ENCODE data around the gene XPR1.

XPR1 gene

DNA sequence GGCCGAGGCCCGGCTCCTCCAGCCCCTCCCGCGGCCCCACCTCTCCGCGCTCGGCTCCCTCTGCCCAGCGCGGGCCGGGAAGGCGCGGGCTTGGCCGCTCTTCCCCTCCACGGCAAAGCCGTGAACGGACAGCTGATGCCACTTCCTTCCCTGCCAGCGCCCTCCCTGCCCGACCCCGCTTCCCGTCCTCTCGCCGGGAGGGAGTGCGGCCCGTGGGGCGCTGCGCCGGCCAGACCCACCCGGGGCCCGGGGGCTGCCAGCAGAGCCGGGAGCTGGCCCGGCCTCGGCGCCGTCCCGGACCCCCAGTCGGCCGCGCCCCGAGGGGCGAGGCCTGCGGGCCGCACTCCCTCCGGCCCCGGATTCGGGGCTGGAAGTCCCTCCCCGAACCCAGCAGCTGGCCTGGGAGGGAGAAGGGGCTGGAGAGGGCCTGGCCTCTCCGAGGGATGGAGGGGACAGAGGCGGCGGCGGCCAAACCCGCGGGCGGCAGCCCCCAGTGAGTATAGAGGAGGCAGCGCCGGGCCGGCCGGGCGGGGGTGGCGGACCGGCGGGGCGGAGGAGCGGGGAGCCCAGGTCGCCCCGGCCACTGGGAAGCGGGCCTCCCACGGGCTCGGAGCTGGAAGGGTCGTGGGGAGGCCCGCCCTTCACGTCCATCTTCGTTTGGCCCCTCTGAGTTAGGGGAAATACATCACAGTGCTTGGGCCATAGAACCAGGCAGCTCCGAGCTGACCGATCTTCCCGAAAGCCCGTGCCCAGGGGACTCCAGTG is 281.2 kb downstream of the XPR1 start, which contains the start of gene KIAA1614:
Gene KIAA1614 (plus strand): TSS at position 97 of the 765 bp plus-strand sequence. CDS start 347 bp downstream, at position 444.
- TF ChIP-seq POLR2A (IDR thresholded peaks at IDR 0.05; ENCODE audit: extremely low read depth, insufficient read length) (no peak), MYC (IDR thresholded peaks at IDR 0.05; ENCODE audit: low read depth, low read length) (no peak), MAX (IDR thresholded peaks at IDR 0.05; ENCODE audit: low read depth, low read length) (no peak)
- TF ChIP-seq, protein P1, sequence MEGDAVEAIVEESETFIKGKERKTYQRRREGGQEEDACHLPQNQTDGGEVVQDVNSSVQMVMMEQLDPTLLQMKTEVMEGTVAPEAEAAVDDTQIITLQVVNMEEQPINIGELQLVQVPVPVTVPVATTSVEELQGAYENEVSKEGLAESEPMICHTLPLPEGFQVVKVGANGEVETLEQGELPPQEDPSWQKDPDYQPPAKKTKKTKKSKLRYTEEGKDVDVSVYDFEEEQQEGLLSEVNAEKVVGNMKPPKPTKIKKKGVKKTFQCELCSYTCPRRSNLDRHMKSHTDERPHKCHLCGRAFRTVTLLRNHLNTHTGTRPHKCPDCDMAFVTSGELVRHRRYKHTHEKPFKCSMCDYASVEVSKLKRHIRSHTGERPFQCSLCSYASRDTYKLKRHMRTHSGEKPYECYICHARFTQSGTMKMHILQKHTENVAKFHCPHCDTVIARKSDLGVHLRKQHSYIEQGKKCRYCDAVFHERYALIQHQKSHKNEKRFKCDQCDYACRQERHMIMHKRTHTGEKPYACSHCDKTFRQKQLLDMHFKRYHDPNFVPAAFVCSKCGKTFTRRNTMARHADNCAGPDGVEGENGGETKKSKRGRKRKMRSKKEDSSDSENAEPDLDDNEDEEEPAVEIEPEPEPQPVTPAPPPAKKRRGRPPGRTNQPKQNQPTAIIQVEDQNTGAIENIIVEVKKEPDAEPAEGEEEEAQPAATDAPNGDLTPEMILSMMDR (IDR thresholded peaks at IDR 0.05; ENCODE audit: low read depth, low read length): no peak
- peak; percentile 30 for DNase-seq (ENCODE audit: low read depth)
- no peak within 1 kb of the TSS for H3K4me3 ChIP-seq (ENCODE audit: low read depth, low read length)

GRCh38 chr1:180915426-180915965 is 283.7 kb downstream of the XPR1 start:
- no peak overlapping the region for H3K4me3 ChIP-seq (ENCODE audit: low read depth, low read length)
- DNase-seq (ENCODE audit: low read depth): no peak
- TF ChIP-seq, protein P1 (IDR thresholded peaks at IDR 0.05; ENCODE audit: low read depth, low read length): no peak
- TF ChIP-seq MAX (IDR thresholded peaks at IDR 0.05; ENCODE audit: low read depth, low read length) (no peak), MYC (IDR thresholded peaks at IDR 0.05; ENCODE audit: low read depth, low read length) (no peak), POLR2A (IDR thresholded peaks at IDR 0.05; ENCODE audit: extremely low read depth, insufficient read length) (no peak)

- DNase-seq (ENCODE audit: low read depth): no peak
- TF ChIP-seq, protein P1 (IDR thresholded peaks at IDR 0.05; ENCODE audit: low read depth, low read length): no peak
- TF ChIP-seq POLR2A (IDR thresholded peaks at IDR 0.05; ENCODE audit: extremely low read depth, insufficient read length) (no peak), MYC (IDR thresholded peaks at IDR 0.05; ENCODE audit: low read depth, low read length) (no peak), MAX (IDR thresholded peaks at IDR 0.05; ENCODE audit: low read depth, low read length) (no peak)
- no peak overlapping the region for H3K4me3 ChIP-seq (ENCODE audit: low read depth, low read length)
Measured at GRCh38 chr1:180916012-180916770, 284.4 kb downstream of the XPR1 start.

GRCh38 chr1:180916771-180917170 is 284.9 kb downstream of the XPR1 start:
- H3K4me3 ChIP-seq (ENCODE audit: low read depth, low read length): no peak overlapping the region
- no peak for TF ChIP-seq MAX (IDR thresholded peaks at IDR 0.05; ENCODE audit: low read depth, low read length)
- TF ChIP-seq POLR2A (IDR thresholded peaks at IDR 0.05; ENCODE audit: extremely low read depth, insufficient read length): no peak
- TF ChIP-seq, protein P1 (IDR thresholded peaks at IDR 0.05; ENCODE audit: low read depth, low read length): no peak
- TF ChIP-seq MYC (IDR thresholded peaks at IDR 0.05; ENCODE audit: low read depth, low read length): no peak
- DNase-seq (ENCODE audit: low read depth): no peak

DNA sequence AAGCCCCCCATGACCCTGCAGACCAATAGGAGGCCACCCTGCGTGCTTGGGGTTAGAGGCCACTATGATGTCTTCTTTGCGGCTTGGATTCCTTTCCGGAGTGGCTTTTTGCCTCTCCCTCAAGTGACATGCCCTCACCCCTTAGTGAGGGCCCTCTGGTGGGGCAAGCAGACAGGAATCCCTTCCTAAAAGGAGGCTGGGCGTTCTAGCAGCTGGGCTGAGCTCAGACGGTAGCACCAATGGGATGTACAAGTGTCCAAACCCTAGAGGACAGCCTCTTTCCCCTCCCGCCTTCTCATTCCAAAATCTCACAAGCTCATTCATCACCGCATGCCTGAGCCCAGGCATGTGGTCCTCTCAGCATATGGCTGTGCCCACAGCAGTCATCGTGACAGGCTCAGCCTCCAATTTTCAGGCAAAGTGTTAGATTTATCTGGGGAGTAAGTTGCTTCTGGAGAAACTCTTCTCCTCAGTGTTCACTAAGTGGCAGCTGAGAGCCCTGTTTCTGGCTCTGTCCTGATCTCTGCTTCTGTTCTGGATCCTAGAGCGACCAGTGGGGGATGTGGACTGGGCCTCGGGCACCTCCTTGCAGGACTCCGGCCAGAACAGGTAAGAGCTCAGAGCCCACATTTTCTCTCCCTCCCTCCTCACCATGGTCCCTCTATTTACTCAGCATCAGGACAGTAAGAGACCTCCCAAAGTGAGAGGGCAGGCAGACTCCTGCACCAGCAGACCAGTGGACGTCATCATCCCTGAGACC is 285.7 kb downstream of the XPR1 start:
- DNase-seq (ENCODE audit: low read depth): no peak
- H3K4me3 ChIP-seq (ENCODE audit: low read depth, low read length): no peak overlapping the region
- no peak for TF ChIP-seq MAX (IDR thresholded peaks at IDR 0.05; ENCODE audit: low read depth, low read length)
- no peak for TF ChIP-seq POLR2A (IDR thresholded peaks at IDR 0.05; ENCODE audit: extremely low read depth, insufficient read length)
- TF ChIP-seq, protein P1 (IDR thresholded peaks at IDR 0.05; ENCODE audit: low read depth, low read length): no peak
- TF ChIP-seq MYC (IDR thresholded peaks at IDR 0.05; ENCODE audit: low read depth, low read length): no peak
